Measurements from ENCODE around the gene PCSK5.

GRCh38 chr9:76353280-76353679 is 462.8 kb downstream of the PCSK5 start:
- TF ChIP-seq POLR2A (IDR thresholded peaks at IDR 0.05; ENCODE audit: low read length) (no peak), GATA1 (IDR thresholded peaks at IDR 0.05; ENCODE audit: low read depth, low read length) (no peak)
